Liver (tissue), 9 donors: ENCODE measurements around the gene TPM3. TPM values are rescaled to one million over a fixed set of nuclear protein-coding genes. Genes with fewer than 3 reads are reported as not detected.

ENCODE experiments used
- DNase-seq: peaks from one replicate; pipeline ENCODE4 v3.0.0-alpha.2; 2017; ENCODE audit warnings: low spot score
- H3K27ac ChIP-seq, 2 donors: one replicate each; pipeline ENCODE4 v1.7.0; 2013; ENCODE audit warnings: inconsistent platforms in 2 of 2, low read length in 2 of 2, control low read depth in 1 of 2, low read depth in 1 of 2, mild to moderate bottlenecking in 1 of 2
- H3K27me3 ChIP-seq, 4 donors: one replicate each; pipeline versions ENCODE4 v1.6.1 to v1.7.0; 2013; ENCODE audit warnings: low read length in 3 of 4, inconsistent platforms in 1 of 4, mild to moderate bottlenecking in 1 of 4, moderate library complexity in 1 of 4; ENCODE audit not compliant: control insufficient read depth in 4 of 4, insufficient read depth in 4 of 4
- H3K36me3 ChIP-seq, 4 donors: one replicate each; pipeline versions ENCODE4 v1.6.1 to v1.7.0; 2013; ENCODE audit warnings: low read length in 3 of 4, mild to moderate bottlenecking in 3 of 4, low read depth in 1 of 4, moderate library complexity in 1 of 4; ENCODE audit not compliant: control insufficient read depth in 4 of 4, insufficient read depth in 3 of 4
- H3K4me1 ChIP-seq, 4 donors: one replicate each; pipeline versions ENCODE4 v1.6.1 to v1.7.0; 2013; ENCODE audit warnings: low read length in 3 of 4, mild to moderate bottlenecking in 3 of 4, moderate library complexity in 1 of 4; ENCODE audit not compliant: control insufficient read depth in 4 of 4, insufficient read depth in 4 of 4
- H3K4me3 ChIP-seq, 3 donors: one replicate each; pipeline versions ENCODE4 v1.6.1 to v1.7.0; 2013; ENCODE audit warnings: low read length in 3 of 3, control low read depth in 1 of 3, low read depth in 1 of 3, mild to moderate bottlenecking in 1 of 3
- H3K9ac ChIP-seq, 2 donors: one replicate each; pipeline ENCODE4 v1.7.0; 2013; ENCODE audit warnings: low read length in 2 of 2, mild to moderate bottlenecking in 2 of 2, moderate library complexity in 2 of 2, control low read depth in 1 of 2, low read depth in 1 of 2
- H3K9me3 ChIP-seq, 4 donors: one replicate each; pipeline versions ENCODE4 v1.6.1 to v1.7.0; 2013; ENCODE audit warnings: low read length in 3 of 4; ENCODE audit not compliant: control insufficient read depth in 4 of 4
- EGR1 ChIP-seq, 2 donors: IDR thresholded peaks; 2 replicates each; pipeline ENCODE4 v1.6.1; 2016 to 2018; ENCODE audit warnings: antibody characterized with exemption in 2 of 2, low read depth in 2 of 2
- FOXA1 ChIP-seq: IDR thresholded peaks from 2 replicates; pipeline ENCODE4 v1.6.1; 2016; ENCODE audit warnings: antibody characterized with exemption
- GABPA ChIP-seq, 2 donors: IDR thresholded peaks in 1 of 2; conservative IDR thresholded peaks in 1 of 2; 2 replicates each; pipeline ENCODE4 v1.6.1; 2016; ENCODE audit warnings: antibody characterized with exemption in 2 of 2, mild to moderate bottlenecking in 1 of 2, moderate library complexity in 1 of 2
- HNF4A ChIP-seq, 2 donors: conservative IDR thresholded peaks; 2 replicates each; pipeline ENCODE4 v1.6.1; 2016; ENCODE audit warnings: antibody characterized with exemption in 2 of 2, mild to moderate bottlenecking in 2 of 2
- HNF4G ChIP-seq: IDR thresholded peaks from 2 replicates; pipeline ENCODE4 v1.6.1; 2016; ENCODE audit warnings: antibody characterized with exemption
- JUND ChIP-seq, 2 donors: IDR thresholded peaks; 2 replicates each; pipeline ENCODE4 v1.6.1; 2016; ENCODE audit warnings: antibody characterized with exemption in 2 of 2
- NR2F2 ChIP-seq: IDR thresholded peaks from 2 replicates; pipeline ENCODE4 v1.6.1; 2016; ENCODE audit warnings: antibody characterized with exemption
- RAD21 ChIP-seq, 2 donors: IDR thresholded peaks; 2 replicates each; pipeline ENCODE4 v1.6.1; 2016; ENCODE audit warnings: antibody characterized with exemption in 2 of 2, mild to moderate bottlenecking in 2 of 2
- RXRA ChIP-seq, 2 donors: IDR thresholded peaks; 2 replicates each; pipeline ENCODE4 v1.6.1; 2017 to 2018; ENCODE audit warnings: antibody characterized with exemption in 2 of 2, mild to moderate bottlenecking in 1 of 2
- SP1 ChIP-seq: IDR thresholded peaks from 2 replicates; pipeline ENCODE4 v1.6.1; 2018; ENCODE audit warnings: antibody characterized with exemption, mild to moderate bottlenecking
- TAF1 ChIP-seq: conservative IDR thresholded peaks from 2 replicates; pipeline ENCODE4 v1.6.1; 2016; ENCODE audit warnings: antibody characterized with exemption, mild to moderate bottlenecking
- YY1 ChIP-seq: IDR thresholded peaks from 2 replicates; pipeline ENCODE4 v1.6.1; 2016; ENCODE audit warnings: antibody characterized with exemption, mild to moderate bottlenecking
- WGBS: extraction: QIAGEN DNeasy Blood & Tissue Kit; methylation state at CpG from one replicate; pipeline ENCODE4 v1.1.7; 2013; 5-methylcytosine and 5-hydroxymethylcytosine counted together
- polyA plus RNA-seq, 2 donors: library from polyadenylated mRNA; stranded (reverse) in 1 of 2; unstranded in 1 of 2; fragments of 200-250 nt in 1 of 2; fragments of >200 nt in 1 of 2; fragmentation: Nextera tagmentation in 1 of 2; extraction: Ambion mirVana in 1 of 2; gene quantifications; one replicate each; pipeline versions ENCODE4 v1.2.1 to v1.2.3, GENCODE V29; 2013 to 2015
- total RNA-seq, 2 donors: library from RNA; depleted of rRNA; stranded (reverse); fragments of >200 nt; gene quantifications; one replicate each; pipeline ENCODE4 v1.2.3, GENCODE V29; 2014
- TF ChIP-seq, protein P1 (sequence below): IDR thresholded peaks from 2 replicates; pipeline ENCODE4 v1.6.1; 2016; ENCODE audit warnings: antibody characterized with exemption
- TF ChIP-seq, protein P2 (sequence below): fragments of 150-350 bp; IDR thresholded peaks from 2 replicates; pipeline ENCODE4 v1.5.1; 2017; ENCODE audit warnings: improper control_type of control experiment, low read depth, low read length; ENCODE audit not compliant: missing input control
- TF ChIP-seq, protein P3 (sequence below): IDR thresholded peaks from 2 replicates; pipeline ENCODE4 v1.6.1; 2016; ENCODE audit warnings: antibody characterized with exemption
- TF ChIP-seq, protein P4 (sequence below): IDR thresholded peaks from 2 replicates; pipeline ENCODE4 v1.6.1; 2016; ENCODE audit warnings: antibody characterized with exemption, mild to moderate bottlenecking
- donor health status: healthy.
- donor health status: healthy.
- donor health status: healthy.
- donor health status: healthy.
- donor health status: healthy.

Gene TPM3
- total and polyA plus RNA-seq, 4 donors: 89.6 to 120 (median 109) TPM

DNA sequence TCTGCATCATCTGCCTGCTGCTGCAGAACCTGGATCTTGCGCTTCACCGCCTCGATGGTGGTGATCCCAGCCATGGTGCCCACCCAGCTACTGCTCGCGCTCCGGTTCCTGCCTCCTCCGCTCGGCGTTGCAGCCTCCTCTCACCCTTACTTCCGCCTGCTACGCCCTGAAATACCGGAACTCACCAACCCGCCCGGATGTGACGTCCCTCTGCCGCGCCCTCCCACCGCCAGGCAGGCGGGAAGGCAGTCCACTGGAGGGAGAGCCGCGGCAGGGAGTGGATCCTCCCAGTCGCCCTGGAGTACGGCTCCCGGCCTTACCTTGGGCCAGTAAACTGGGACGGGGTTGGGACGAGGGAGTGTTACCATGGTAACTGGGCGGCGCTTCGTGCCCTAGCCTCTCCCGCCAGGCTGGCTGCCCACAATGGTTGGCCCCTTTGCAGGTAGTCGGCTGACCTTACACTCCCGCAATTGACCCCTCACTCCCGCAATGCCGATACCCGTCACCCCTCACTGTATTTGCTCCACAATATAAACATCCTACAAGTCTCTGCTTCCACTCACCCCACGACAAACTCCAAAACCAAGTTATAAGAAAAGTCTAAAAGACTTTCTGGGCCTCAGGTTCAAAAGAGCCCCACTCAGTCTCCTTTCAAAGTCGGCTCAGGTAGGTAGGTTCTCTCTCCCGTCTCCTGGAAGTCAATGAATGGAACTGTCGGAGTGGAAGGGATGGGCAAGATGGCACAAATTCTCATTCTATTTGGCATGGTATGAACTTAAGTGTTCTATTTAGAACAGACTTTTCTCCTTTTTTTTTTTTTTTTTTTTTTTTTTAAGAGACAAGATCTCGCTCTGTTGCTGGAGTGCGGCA is 8.6 kb downstream of the TPM3 start:
- DNase-seq: peak; percentile 97
- H3K9ac ChIP-seq: peak overlapping the region; percentile 48 to 51
- no peaks in the 10 kb centered on the region for H3K27me3 ChIP-seq
- peak overlapping the region; percentile 76 to 77 for H3K27ac ChIP-seq
- no peaks in the 10 kb centered on the region for H3K9me3 ChIP-seq
- peak; percentile 81 for TF ChIP-seq YY1
- peak in 1 of 2 donors; percentile 61 for TF ChIP-seq EGR1 (IDR thresholded peaks at IDR 0.05; ENCODE audit: low read depth in 2 of 2)
- TF ChIP-seq, protein P1, sequence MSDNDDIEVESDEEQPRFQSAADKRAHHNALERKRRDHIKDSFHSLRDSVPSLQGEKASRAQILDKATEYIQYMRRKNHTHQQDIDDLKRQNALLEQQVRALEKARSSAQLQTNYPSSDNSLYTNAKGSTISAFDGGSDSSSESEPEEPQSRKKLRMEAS: peak; percentile 72
- TF ChIP-seq, protein P2, sequence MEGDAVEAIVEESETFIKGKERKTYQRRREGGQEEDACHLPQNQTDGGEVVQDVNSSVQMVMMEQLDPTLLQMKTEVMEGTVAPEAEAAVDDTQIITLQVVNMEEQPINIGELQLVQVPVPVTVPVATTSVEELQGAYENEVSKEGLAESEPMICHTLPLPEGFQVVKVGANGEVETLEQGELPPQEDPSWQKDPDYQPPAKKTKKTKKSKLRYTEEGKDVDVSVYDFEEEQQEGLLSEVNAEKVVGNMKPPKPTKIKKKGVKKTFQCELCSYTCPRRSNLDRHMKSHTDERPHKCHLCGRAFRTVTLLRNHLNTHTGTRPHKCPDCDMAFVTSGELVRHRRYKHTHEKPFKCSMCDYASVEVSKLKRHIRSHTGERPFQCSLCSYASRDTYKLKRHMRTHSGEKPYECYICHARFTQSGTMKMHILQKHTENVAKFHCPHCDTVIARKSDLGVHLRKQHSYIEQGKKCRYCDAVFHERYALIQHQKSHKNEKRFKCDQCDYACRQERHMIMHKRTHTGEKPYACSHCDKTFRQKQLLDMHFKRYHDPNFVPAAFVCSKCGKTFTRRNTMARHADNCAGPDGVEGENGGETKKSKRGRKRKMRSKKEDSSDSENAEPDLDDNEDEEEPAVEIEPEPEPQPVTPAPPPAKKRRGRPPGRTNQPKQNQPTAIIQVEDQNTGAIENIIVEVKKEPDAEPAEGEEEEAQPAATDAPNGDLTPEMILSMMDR: peak; percentile 4
- no peak for TF ChIP-seq FOXA1
- TF ChIP-seq NR2F2: peak; percentile 38
- no peak for TF ChIP-seq HNF4G
- TF ChIP-seq, protein P3, sequence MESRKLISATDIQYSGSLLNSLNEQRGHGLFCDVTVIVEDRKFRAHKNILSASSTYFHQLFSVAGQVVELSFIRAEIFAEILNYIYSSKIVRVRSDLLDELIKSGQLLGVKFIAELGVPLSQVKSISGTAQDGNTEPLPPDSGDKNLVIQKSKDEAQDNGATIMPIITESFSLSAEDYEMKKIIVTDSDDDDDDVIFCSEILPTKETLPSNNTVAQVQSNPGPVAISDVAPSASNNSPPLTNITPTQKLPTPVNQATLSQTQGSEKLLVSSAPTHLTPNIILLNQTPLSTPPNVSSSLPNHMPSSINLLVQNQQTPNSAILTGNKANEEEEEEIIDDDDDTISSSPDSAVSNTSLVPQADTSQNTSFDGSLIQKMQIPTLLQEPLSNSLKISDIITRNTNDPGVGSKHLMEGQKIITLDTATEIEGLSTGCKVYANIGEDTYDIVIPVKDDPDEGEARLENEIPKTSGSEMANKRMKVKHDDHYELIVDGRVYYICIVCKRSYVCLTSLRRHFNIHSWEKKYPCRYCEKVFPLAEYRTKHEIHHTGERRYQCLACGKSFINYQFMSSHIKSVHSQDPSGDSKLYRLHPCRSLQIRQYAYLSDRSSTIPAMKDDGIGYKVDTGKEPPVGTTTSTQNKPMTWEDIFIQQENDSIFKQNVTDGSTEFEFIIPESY: no peak
- TF ChIP-seq TAF1: peak; percentile 84
- TF ChIP-seq, protein P4, sequence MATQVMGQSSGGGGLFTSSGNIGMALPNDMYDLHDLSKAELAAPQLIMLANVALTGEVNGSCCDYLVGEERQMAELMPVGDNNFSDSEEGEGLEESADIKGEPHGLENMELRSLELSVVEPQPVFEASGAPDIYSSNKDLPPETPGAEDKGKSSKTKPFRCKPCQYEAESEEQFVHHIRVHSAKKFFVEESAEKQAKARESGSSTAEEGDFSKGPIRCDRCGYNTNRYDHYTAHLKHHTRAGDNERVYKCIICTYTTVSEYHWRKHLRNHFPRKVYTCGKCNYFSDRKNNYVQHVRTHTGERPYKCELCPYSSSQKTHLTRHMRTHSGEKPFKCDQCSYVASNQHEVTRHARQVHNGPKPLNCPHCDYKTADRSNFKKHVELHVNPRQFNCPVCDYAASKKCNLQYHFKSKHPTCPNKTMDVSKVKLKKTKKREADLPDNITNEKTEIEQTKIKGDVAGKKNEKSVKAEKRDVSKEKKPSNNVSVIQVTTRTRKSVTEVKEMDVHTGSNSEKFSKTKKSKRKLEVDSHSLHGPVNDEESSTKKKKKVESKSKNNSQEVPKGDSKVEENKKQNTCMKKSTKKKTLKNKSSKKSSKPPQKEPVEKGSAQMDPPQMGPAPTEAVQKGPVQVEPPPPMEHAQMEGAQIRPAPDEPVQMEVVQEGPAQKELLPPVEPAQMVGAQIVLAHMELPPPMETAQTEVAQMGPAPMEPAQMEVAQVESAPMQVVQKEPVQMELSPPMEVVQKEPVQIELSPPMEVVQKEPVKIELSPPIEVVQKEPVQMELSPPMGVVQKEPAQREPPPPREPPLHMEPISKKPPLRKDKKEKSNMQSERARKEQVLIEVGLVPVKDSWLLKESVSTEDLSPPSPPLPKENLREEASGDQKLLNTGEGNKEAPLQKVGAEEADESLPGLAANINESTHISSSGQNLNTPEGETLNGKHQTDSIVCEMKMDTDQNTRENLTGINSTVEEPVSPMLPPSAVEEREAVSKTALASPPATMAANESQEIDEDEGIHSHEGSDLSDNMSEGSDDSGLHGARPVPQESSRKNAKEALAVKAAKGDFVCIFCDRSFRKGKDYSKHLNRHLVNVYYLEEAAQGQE: peak; percentile 65
- peak; percentile 71 to 74 for TF ChIP-seq RXRA (IDR thresholded peaks at IDR 0.05)
- TF ChIP-seq RAD21 (IDR thresholded peaks at IDR 0.05): peak in 1 of 2 donors; percentile 66
- TF ChIP-seq SP1: peak; percentile 87
- no peak for TF ChIP-seq JUND (IDR thresholded peaks at IDR 0.05)
- TF ChIP-seq GABPA (IDR thresholded peaks at IDR 0.05 in 1 of 2, conservative IDR thresholded peaks at IDR 0.05 in 1 of 2): peak; percentile 95 to 98
- peak in 1 of 2 donors; percentile 40 for TF ChIP-seq HNF4A (conservative IDR thresholded peaks at IDR 0.05)
- H3K4me1 ChIP-seq: peaks cover 14 to 43% (median 34%) of the 10 kb centered on the region in 4 donors
- H3K36me3 ChIP-seq: no peaks in the 10 kb centered on the region
- H3K4me3 ChIP-seq: peak overlapping the region; percentile 71 to 91 (median 72)
- 6% methylated on average over 40 of the region's 41 CpGs for WGBS
